Measurements from ENCODE around the gene ANTXR1. TPM values are rescaled to one million over a fixed set of nuclear protein-coding genes. Genes with fewer than 3 reads are reported as not detected.
A peak's percentile ranks its signal among the peaks of the same experiment; 100 is the strongest.

Gene ANTXR1
- 10 to 100 TPM; 48.3 to 54.5 TPM for total RNA-seq
- 51.8 TPM for polyA plus RNA-seq (2013, experiment 1 of 2)
- polyA plus RNA-seq (2013, experiment 2 of 2) = 46.2 TPM
- long read RNA-seq, experiment 1, partial matches to known transcripts = 10 of 16 reads
- long read RNA-seq, experiment 1, other reads (novel, unspliced or antisense) = 3 of 16 reads
- long read RNA-seq, experiment 2, full-length matches to known transcripts = 15 of 30 reads
- long read RNA-seq, experiment 2, partial matches to known transcripts = 5 of 30 reads
- long read RNA-seq, experiment 2, other reads (novel, unspliced or antisense) = 10 of 30 reads
- long read RNA-seq, experiment 3, transcript ANTXR1-203 (13 exons, 2,221 nt) = major isoform, 14 of 45 reads
- long read RNA-seq, experiment 3, partial matches to known transcripts = 9 of 45 reads
- long read RNA-seq, experiment 3, other reads (novel, unspliced or antisense) = 19 of 45 reads
- long read RNA-seq, experiment 4, partial matches to known transcripts = 2 of 11 reads
- long read RNA-seq, experiment 4, other reads (novel, unspliced or antisense) = 4 of 11 reads

- peak within 1 kb of the TSS; percentile 85 for H3K27ac ChIP-seq (ENCODE audit: low read depth, low read length)
- peaks cover 19% of the 10 kb centered on the region for H3K27me3 Mint-ChIP-seq (ENCODE audit: insufficient read depth)
- 0% methylated on average over 10 to 63 of the region's 63 CpGs for WGBS, 2 experiments (ENCODE audit: insufficient coverage in 1 of 2, insufficient read length in 1 of 2)
These were observed at the start of gene ANTXR1 for GRCh38 chr2:69013142-69013839. Gene ANTXR1, plus strand, starts transcription at chr2:69013179. Its CDS starts 321 bp downstream, at chr2:69013500.

GRCh38 chr2:68964282-68964681, 48.7 kb upstream of the ANTXR1 start:
- H3K36me3 ChIP-seq (ENCODE audit: control insufficient read depth, insufficient read depth, low read length) = no peaks in the 10 kb centered on the region
- Mint-ChIP-seq H3K4me3 (no peak overlapping the region), H3K4me1 (no peaks in the 10 kb centered on the region), H3K36me3 (ENCODE audit: low read depth) (no peaks in the 10 kb centered on the region), H3K27me3 (ENCODE audit: insufficient read depth) (peaks cover 1% of the 10 kb centered on the region), H3K9me3 (no peaks in the 10 kb centered on the region), H3K27ac (no peak overlapping the region)
- no peak overlapping the region for H3K4me3 ChIP-seq (ENCODE audit: low read length)
- no peaks in the 10 kb centered on the region for H3K9me3 ChIP-seq (ENCODE audit: control insufficient read depth, low read length)
- no peak overlapping the region for H3K27ac ChIP-seq (ENCODE audit: low read depth, low read length)
- no peak for TF ChIP-seq CTCF (conservative IDR thresholded peaks at IDR 0.05)
- no peak for DNase-seq
- H3K27me3 ChIP-seq (ENCODE audit: control insufficient read depth, insufficient read depth, low read length, poor library complexity, severe bottlenecking) = peaks cover 5% of the 10 kb centered on the region
- no peak overlapping the region for H3K9ac ChIP-seq (ENCODE audit: extremely low read depth, low read length, poor library complexity, severe bottlenecking)
- H3K4me1 ChIP-seq (ENCODE audit: control insufficient read depth, insufficient read depth, low read length) = no peaks in the 10 kb centered on the region

More at GRCh38 chr2:69013142-69013839, at the start of gene ANTXR1:
- Histone ChIP-seq H3K4me3 (ENCODE audit: low read length) (peak within 1 kb of the TSS; percentile 94), H3K9ac (ENCODE audit: extremely low read depth, low read length, poor library complexity, severe bottlenecking) (peak within 1 kb of the TSS; percentile 62), H3K27me3 (ENCODE audit: control insufficient read depth, insufficient read depth, low read length, poor library complexity, severe bottlenecking) (no peaks in the 10 kb centered on the region), H3K36me3 (ENCODE audit: control insufficient read depth, insufficient read depth, low read length) (no peaks in the 10 kb centered on the region), H3K4me1 (ENCODE audit: control insufficient read depth, insufficient read depth, low read length) (no peaks in the 10 kb centered on the region), H3K9me3 (ENCODE audit: control insufficient read depth, low read length) (no peaks in the 10 kb centered on the region)
- peaks cover 4% of the 10 kb centered on the region for H3K36me3 Mint-ChIP-seq (ENCODE audit: low read depth)
- peak within 1 kb of the TSS; percentile 87 for H3K4me3 Mint-ChIP-seq
- peak within 1 kb of the TSS; percentile 66 for H3K27ac Mint-ChIP-seq
- no peaks in the 10 kb centered on the region for H3K9me3 Mint-ChIP-seq
- peak; percentile 89 for DNase-seq
- peak; percentile 15 for TF ChIP-seq CTCF (conservative IDR thresholded peaks at IDR 0.05)
- H3K4me1 Mint-ChIP-seq = peaks cover 12% of the 10 kb centered on the region

GRCh38 chr2:68968221-68968620, 44.8 kb upstream of the ANTXR1 start:
- H3K4me1 Mint-ChIP-seq = no peaks in the 10 kb centered on the region
- H3K27ac Mint-ChIP-seq = no peak overlapping the region
- Histone ChIP-seq H3K9ac (ENCODE audit: extremely low read depth, low read length, poor library complexity, severe bottlenecking) (no peak overlapping the region), H3K36me3 (ENCODE audit: control insufficient read depth, insufficient read depth, low read length) (no peaks in the 10 kb centered on the region), H3K27me3 (ENCODE audit: control insufficient read depth, insufficient read depth, low read length, poor library complexity, severe bottlenecking) (peaks cover 5% of the 10 kb centered on the region), H3K27ac (ENCODE audit: low read depth, low read length) (no peak overlapping the region), H3K4me1 (ENCODE audit: control insufficient read depth, insufficient read depth, low read length) (no peaks in the 10 kb centered on the region), H3K9me3 (ENCODE audit: control insufficient read depth, low read length) (no peaks in the 10 kb centered on the region), H3K4me3 (ENCODE audit: low read length) (no peak overlapping the region)
- no peaks in the 10 kb centered on the region for H3K36me3 Mint-ChIP-seq (ENCODE audit: low read depth)
- no peak overlapping the region for H3K4me3 Mint-ChIP-seq
- 100% methylated on average over 1 of the region's 1 CpG; no CpG with 5 or more reads in 1 of the 2 experiments for WGBS, 2 experiments (ENCODE audit: insufficient coverage in 1 of 2, insufficient read length in 1 of 2)
- H3K27me3 Mint-ChIP-seq (ENCODE audit: insufficient read depth) = no peaks in the 10 kb centered on the region
- no peak for TF ChIP-seq CTCF (conservative IDR thresholded peaks at IDR 0.05)
- DNase-seq = no peak
- H3K9me3 Mint-ChIP-seq = no peaks in the 10 kb centered on the region
